ENCODE results near the gene SPI1. TPM values are rescaled to one million over a fixed set of nuclear protein-coding genes. Genes with fewer than 3 reads are reported as not detected.

SPI1 gene
- not detected in 2 replicates for total RNA-seq

GRCh38 chr11:47378010-47378835, at the start of gene SPI1:
TSS of gene SPI1 (minus strand) at chr11:47378547. CDS start at chr11:47378353, 194 bp downstream.

GRCh38 chr11:47426062-47426956, 48.0 kb upstream of the SPI1 start, which contains the start of gene PSMC3:
TSS of gene PSMC3 (minus strand) at chr11:47426439. CDS start at chr11:47426279, 160 bp downstream.

GRCh38 chr11:47407746-47408590, 29.6 kb upstream of the SPI1 start, which contains the start of gene SLC39A13:
TSS of gene SLC39A13 (plus strand) at chr11:47408590. CDS start at chr11:47410095, 1,505 bp downstream.

GRCh38 chr11:47352556-47352955, 25.8 kb downstream of the SPI1 start, which contains the start of gene MYBPC3:
TSS of gene MYBPC3 (minus strand) at chr11:47352702. CDS start at chr11:47352647, 55 bp downstream.

Other genes starting within 250 kb of the SPI1 start
- 134 and 175 TPM in 2 replicates for gene ARFGAP2, start 201.7 kb downstream of the SPI1 start, total RNA-seq
- gene PACSIN3, start 192.1 kb downstream of the SPI1 start, total RNA-seq: 29.7 and 30.7 TPM in 2 replicates
- 37.1 and 38.3 TPM in 2 replicates for gene DDB2, start 163.6 kb downstream of the SPI1 start, total RNA-seq
- 24.1 and 24.5 TPM in 2 replicates for gene ACP2, start 129.7 kb downstream of the SPI1 start, total RNA-seq
- gene NR1H3, start 120.6 kb downstream of the SPI1 start, total RNA-seq: 13.4 and 13.7 TPM in 2 replicates
- gene MADD, start 108.4 kb downstream of the SPI1 start, total RNA-seq: 17.5 and 22.0 TPM in 2 replicates
- gene MYBPC3, start 25.8 kb downstream of the SPI1 start, total RNA-seq: not detected in 2 replicates
- gene SLC39A13, start 30.0 kb upstream of the SPI1 start, total RNA-seq: 58.9 and 70.6 TPM in 2 replicates
- 149 and 340 TPM in 2 replicates for gene PSMC3, start 47.9 kb upstream of the SPI1 start, total RNA-seq
- gene RAPSN, start 70.6 kb upstream of the SPI1 start, total RNA-seq: not detected in 2 replicates
- 114 and 128 TPM in 2 replicates for gene CELF1, start 174.6 kb upstream of the SPI1 start, total RNA-seq
- 93.0 and 109 TPM in 2 replicates for gene PTPMT1, start 187.1 kb upstream of the SPI1 start, total RNA-seq
- gene KBTBD4, start 200.4 kb upstream of the SPI1 start, total RNA-seq: 22.0 and 35.4 TPM in 2 replicates
- 86.0 and 97.2 TPM in 2 replicates for gene NDUFS3, start 200.5 kb upstream of the SPI1 start, total RNA-seq
- 0.12 TPM in 1 of 2 replicates, not detected in the other for gene FAM180B, start 208.1 kb upstream of the SPI1 start, total RNA-seq
- gene C1QTNF4, start 215.9 kb upstream of the SPI1 start, total RNA-seq: 0.11 and 0.25 TPM in 2 replicates

All from uterine smooth muscle cell (primary cell).